Loucy (cell line): ENCODE results near the gene ETDB.
A peak's percentile ranks its signal among the peaks of the same experiment; 100 is the strongest.

Experiments
- H2AFZ ChIP-seq: fragments of 200-600 bp; sonication (generic); 2 replicates; pipeline ENCODE4 v1.6.0; 2016; ENCODE audit warnings: antibody characterized with exemption, mild to moderate bottlenecking, low read length, moderate library complexity
- H3F3A ChIP-seq: fragments of 200-600 bp; 2 replicates; pipeline ENCODE4 v1.6.0; 2016; ENCODE audit warnings: antibody characterized with exemption, low read depth, mild to moderate bottlenecking
- H3K27me3 ChIP-seq: fragments of 200-600 bp; sonication (generic); 2 replicates; pipeline ENCODE4 v1.6.1; 2014; ENCODE audit warnings: low read length, mild to moderate bottlenecking; ENCODE audit not compliant: insufficient read depth, poor library complexity, severe bottlenecking
- H3K36me3 ChIP-seq: fragments of 200-600 bp; sonication (generic); 2 replicates; pipeline ENCODE4 v1.6.1; 2016; ENCODE audit warnings: low read length; ENCODE audit not compliant: insufficient read depth
- H3K4me1 ChIP-seq: fragments of 200-600 bp; sonication (generic); 2 replicates; pipeline ENCODE4 v1.5.1; 2014; ENCODE audit warnings: low read length, mild to moderate bottlenecking; ENCODE audit not compliant: insufficient read depth, poor library complexity, severe bottlenecking
- H3K4me2 ChIP-seq: fragments of 200-600 bp; sonication (generic); 2 replicates; pipeline ENCODE4 v1.6.0; 2014; ENCODE audit warnings: antibody characterized with exemption, low read length, low read depth, mild to moderate bottlenecking; ENCODE audit not compliant: poor library complexity, severe bottlenecking
- H3K4me3 ChIP-seq: fragments of 200-600 bp; sonication (generic); 2 replicates; pipeline ENCODE4 v1.5.1; 2014; ENCODE audit warnings: low read length, mild to moderate bottlenecking, mixed read lengths; ENCODE audit not compliant: poor library complexity, severe bottlenecking
- H3K79me2 ChIP-seq: fragments of 200-600 bp; sonication (generic); 2 replicates; pipeline ENCODE4 v1.6.1; 2014; ENCODE audit warnings: low read length; ENCODE audit not compliant: insufficient read depth
- H3K9ac ChIP-seq: fragments of 200-600 bp; sonication (generic); 2 replicates; pipeline ENCODE4 v1.6.0; 2014; ENCODE audit warnings: mild to moderate bottlenecking, low read depth, low read length, moderate library complexity; ENCODE audit not compliant: poor library complexity, severe bottlenecking
- H3K9me2 ChIP-seq: fragments of 200-600 bp; sonication (generic); replicated peaks from 2 replicates; pipeline ENCODE4 v1.6.1; 2016; ENCODE audit warnings: low read depth, low read length, mixed read lengths
- H3K9me3 ChIP-seq: fragments of 200-600 bp; sonication (generic); 2 replicates; pipeline ENCODE4 v1.6.1; 2014; ENCODE audit warnings: mild to moderate bottlenecking, antibody characterized with exemption, low read length, low read depth; ENCODE audit not compliant: insufficient read depth
- H4K20me1 ChIP-seq: fragments of 200-600 bp; sonication (generic); 2 replicates; pipeline ENCODE4 v1.6.0; 2014; ENCODE audit warnings: antibody characterized with exemption, low read length, mild to moderate bottlenecking; ENCODE audit not compliant: insufficient read depth, poor library complexity, severe bottlenecking
- CTCF ChIP-seq: fragments of 200-600 bp; sonication (generic); conservative IDR thresholded peaks from 2 replicates; pipeline ENCODE4 v1.5.1; 2014; ENCODE audit warnings: mild to moderate bottlenecking, antibody characterized with exemption, low read length
- EZH2phosphoT487 ChIP-seq: fragments of 200-600 bp; IDR thresholded peaks from 2 replicates; pipeline ENCODE4 v1.6.1; 2018; ENCODE audit warnings: antibody characterized with exemption, mild to moderate bottlenecking, moderate library complexity, borderline replicate concordance

Gene ETDB

DNA sequence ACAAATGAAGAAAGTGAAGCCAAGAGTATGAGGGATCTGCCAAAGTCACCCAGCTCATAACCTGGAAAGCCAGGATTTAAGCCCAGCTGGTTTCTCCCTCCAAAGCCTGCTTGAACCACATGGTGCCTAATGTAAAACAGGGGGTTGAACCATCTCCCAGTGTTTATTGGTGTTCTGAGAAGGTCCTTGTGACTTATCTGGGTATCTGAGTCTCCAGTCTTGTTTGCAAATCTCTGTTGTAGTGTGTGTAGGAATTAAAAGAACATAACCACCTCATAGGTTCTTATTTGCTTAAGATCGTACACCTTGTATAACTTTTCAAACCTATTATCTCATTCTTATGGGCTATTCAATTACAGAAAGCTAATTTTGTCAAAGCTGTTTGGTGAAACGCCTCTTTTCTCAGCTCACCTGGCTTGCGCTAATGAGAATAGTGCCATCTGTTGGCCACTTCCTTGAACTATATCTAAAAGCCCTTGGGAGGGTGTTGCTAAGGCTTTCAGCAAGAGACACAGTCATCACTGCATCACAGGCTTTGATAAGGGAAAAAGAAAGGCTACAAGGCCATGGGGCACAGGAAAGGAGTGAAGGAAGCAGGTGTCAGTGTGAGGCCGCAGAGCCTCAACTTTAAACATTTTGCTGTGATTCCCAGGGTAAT lies 34.0 kb downstream of the ETDB start:
- Histone ChIP-seq H3K79me2 (no peaks in the 10 kb centered on the region), H4K20me1 (no peaks in the 10 kb centered on the region), H3K36me3 (no peaks in the 10 kb centered on the region), H2AFZ (peak overlapping the region; percentile 86), H3K27me3 (no peaks in the 10 kb centered on the region), H3K4me3 (no peak overlapping the region), H3K9me3 (no peaks in the 10 kb centered on the region), H3K4me2 (no peak overlapping the region), H3K9ac (no peak overlapping the region), H3K9me2 (no peaks in the 10 kb centered on the region), H3K4me1 (no peaks in the 10 kb centered on the region), H3F3A (no peaks in the 10 kb centered on the region)
- peak; percentile 64 for TF ChIP-seq CTCF
- TF ChIP-seq EZH2phosphoT487 = no peak

DNA sequence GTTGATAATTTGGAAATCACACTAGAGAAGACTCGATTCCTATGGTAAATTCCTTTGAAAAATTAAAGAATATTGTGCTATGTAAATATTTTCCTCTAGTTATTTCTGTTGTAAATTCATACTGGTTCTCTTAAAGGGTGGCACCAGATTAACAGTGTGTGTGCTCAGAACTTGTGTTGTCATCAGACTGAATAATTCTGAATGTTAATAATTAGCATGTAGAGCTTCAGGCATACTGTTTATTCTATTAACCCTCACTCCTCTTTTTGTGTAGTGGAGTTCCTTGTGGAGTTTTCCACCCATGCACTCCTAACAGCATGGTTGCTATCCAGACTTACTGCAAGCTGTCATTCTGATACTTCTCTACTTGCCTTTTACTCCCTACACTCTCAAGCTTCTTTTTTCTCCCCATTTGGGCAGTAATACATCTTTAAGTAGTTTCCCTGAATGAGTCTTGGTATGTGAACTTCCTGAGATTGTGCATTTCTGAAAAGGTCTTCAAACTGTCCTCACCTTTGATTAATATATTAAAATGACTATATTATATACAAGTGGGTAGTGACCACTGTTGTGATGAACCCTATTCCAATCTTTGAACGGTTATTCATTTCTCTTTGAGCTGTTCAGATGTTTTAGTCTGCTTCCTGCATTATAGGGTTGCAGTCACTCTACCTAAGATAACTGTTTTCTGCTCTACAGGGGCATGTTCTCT lies 38.5 kb downstream of the ETDB start:
- H3F3A ChIP-seq = no peaks in the 10 kb centered on the region

More for the DNA sequence above, 38.5 kb downstream of the ETDB start:
- Histone ChIP-seq H3K9ac (no peak overlapping the region), H3K27me3 (no peaks in the 10 kb centered on the region), H3K4me3 (no peak overlapping the region), H3K79me2 (no peaks in the 10 kb centered on the region), H3K4me2 (no peak overlapping the region), H3K4me1 (no peaks in the 10 kb centered on the region), H3K9me2 (no peaks in the 10 kb centered on the region), H4K20me1 (no peaks in the 10 kb centered on the region), H3K36me3 (no peaks in the 10 kb centered on the region), H2AFZ (no peak overlapping the region), H3K9me3 (no peaks in the 10 kb centered on the region)
- TF ChIP-seq EZH2phosphoT487 (no peak), CTCF (no peak)
